H1 (cell line): ENCODE measurements around the gene CCNA1. TPM values are rescaled to one million over a fixed set of nuclear protein-coding genes. Genes with fewer than 3 reads are reported as not detected.

Experiments
- CTCF ChIA-PET: fragments of 300-600 bp; sonication (Branson Sonifier 250); formaldehyde crosslinking; loops from one replicate; lab custom pipeline; 2021; ENCODE audit not compliant: partially characterized antibody; lab: Charles Lee
- POLR2A ChIA-PET: fragments of 300-600 bp; sonication (Branson Sonifier 250); formaldehyde crosslinking; loops from one replicate; lab custom pipeline; 2021; ENCODE audit warnings: inconsistent platforms; ENCODE audit not compliant: partially characterized antibody; lab: Charles Lee
- DNase-seq, 2 experiments: peaks; one replicate each; pipeline versions ENCODE4 v3.0.0 to v3.0.0-alpha.2; 2010 to 2022; ENCODE audit warnings: low spot score in 2 of 2, low read depth in 1 of 2, mixed read lengths in 1 of 2
- FAIRE-seq: peaks from 2 replicates; lab custom pipeline; 2011; peaks lifted over from hg19 to GRCh38; lab: Jason Lieb, UNC
- H2AFZ ChIP-seq: 2 replicates; pipeline ENCODE4 v1.8.1; 2012; ENCODE audit warnings: low read length, inconsistent platforms
- H2AK5ac ChIP-seq: 2 replicates; pipeline ENCODE4 v1.6.1; 2013; ENCODE audit warnings: low read depth, low read length
- H2BK120ac ChIP-seq: replicated peaks from 2 replicates; pipeline ENCODE3; 2013; ENCODE audit warnings: low read depth, low read length, inconsistent platforms
- H2BK12ac ChIP-seq: 2 replicates; pipeline ENCODE4 v1.6.1; 2013; ENCODE audit warnings: low read depth, low read length
- H2BK15ac ChIP-seq: 2 replicates; pipeline ENCODE4 v1.6.1; 2013; ENCODE audit warnings: low read length
- H2BK20ac ChIP-seq: 2 replicates; pipeline ENCODE4 v1.6.1; 2013; ENCODE audit warnings: low read length
- H2BK5ac ChIP-seq: 2 replicates; pipeline ENCODE4 v1.6.1; 2013; ENCODE audit warnings: low read depth, low read length
- H3K14ac ChIP-seq: 2 replicates; pipeline ENCODE4 v1.6.1; 2013; ENCODE audit warnings: inconsistent platforms; ENCODE audit not compliant: insufficient read length
- H3K18ac ChIP-seq: 2 replicates; pipeline ENCODE4 v1.6.1; 2013; ENCODE audit warnings: low read length; ENCODE audit errors: extremely low read depth
- H3K23ac ChIP-seq: 2 replicates; pipeline ENCODE4 v1.6.1; 2013; ENCODE audit warnings: inconsistent platforms; ENCODE audit not compliant: insufficient read length
- H3K23me2 ChIP-seq: 2 replicates; pipeline ENCODE4 v1.6.1; 2013; ENCODE audit warnings: low read depth, low read length
- H3K27ac ChIP-seq: 2 replicates; pipeline ENCODE4 v1.6.1; 2011; ENCODE audit warnings: low read depth, low read length, inconsistent platforms
- H3K27me3 ChIP-seq, 4 experiments: replicated peaks in 1 of 4; 1 replicate in 1 of 4; 2 replicates in 3 of 4; pipeline versions ENCODE4 v1.6.1 to v1.8.1; 2011 to 2013; ENCODE audit warnings: low read length in 3 of 4, mild to moderate bottlenecking in 3 of 4, inconsistent platforms in 2 of 4, mixed read lengths in 2 of 4, moderate library complexity in 1 of 4; ENCODE audit not compliant: control insufficient read depth in 3 of 4, insufficient read depth in 3 of 4; ENCODE audit errors: extremely low read depth in 1 of 4
- H3K36me3 ChIP-seq, 4 experiments: 2 replicates each; pipeline versions ENCODE4 v1.6.1 to v1.8.1; 2011 to 2013; ENCODE audit warnings: mild to moderate bottlenecking in 4 of 4, low read length in 3 of 4, moderate library complexity in 2 of 4, control low read depth in 1 of 4, inconsistent platforms in 1 of 4; ENCODE audit not compliant: insufficient read depth in 4 of 4, control insufficient read depth in 2 of 4
- H3K4ac ChIP-seq: replicated peaks from 2 replicates; pipeline ENCODE3; 2013; ENCODE audit warnings: low read length, low read depth, mixed read lengths, inconsistent platforms; ENCODE audit not compliant: insufficient read length
- H3K4me1 ChIP-seq, 4 experiments: replicated peaks in 1 of 4; 1 replicate in 1 of 4; 2 replicates in 3 of 4; pipeline versions ENCODE4 v1.6.1 to v1.8.1; 2011 to 2013; ENCODE audit warnings: low read length in 3 of 4, inconsistent platforms in 2 of 4, mixed read lengths in 1 of 4; ENCODE audit not compliant: insufficient read depth in 4 of 4, control insufficient read depth in 3 of 4
- H3K4me2 ChIP-seq, 2 experiments: 2 replicates each; pipeline versions ENCODE4 v1.6.1 to v1.8.1; 2011 to 2013; ENCODE audit warnings: low read depth in 2 of 2, low read length in 2 of 2, control low read depth in 1 of 2, inconsistent platforms in 1 of 2, mild to moderate bottlenecking in 1 of 2; ENCODE audit not compliant: insufficient read depth in 1 of 2
- H3K4me3 ChIP-seq, 4 experiments: fragments of 200-600, 300-600 bp in 1 of 4; sonication (generic), shearing (Covaris generic), sonication (Bioruptor Twin) in 1 of 4; 2 replicates each; pipeline versions ENCODE4 v1.5.1 to v1.8.1; 2011 to 2016; ENCODE audit warnings: low read length in 4 of 4, low read depth in 3 of 4, control low read depth in 2 of 4, inconsistent platforms in 2 of 4, mild to moderate bottlenecking in 2 of 4, mixed read lengths in 1 of 4, moderate library complexity in 1 of 4; ENCODE audit not compliant: insufficient read depth in 2 of 4; ENCODE audit errors: extremely low read depth in 1 of 4
- H3K56ac ChIP-seq: replicated peaks from 2 replicates; pipeline ENCODE3; 2013; ENCODE audit warnings: low read depth, mild to moderate bottlenecking, mixed read lengths, low read length, inconsistent platforms; ENCODE audit not compliant: insufficient read length
- H3K79me1 ChIP-seq: 2 replicates; pipeline ENCODE4 v1.6.1; 2013; ENCODE audit warnings: low read depth, low read length, control low read depth
- H3K79me2 ChIP-seq, 2 experiments: 2 replicates each; pipeline versions ENCODE4 v1.6.1 to v1.8.1; 2012 to 2013; ENCODE audit warnings: low read length in 2 of 2, mild to moderate bottlenecking in 2 of 2, inconsistent platforms in 1 of 2; ENCODE audit not compliant: insufficient read depth in 2 of 2, control insufficient read depth in 1 of 2
- H3K9ac ChIP-seq, 4 experiments: replicated peaks in 1 of 4; 1 replicate in 1 of 4; 2 replicates in 3 of 4; pipeline versions ENCODE4 v1.6.1 to v1.8.1; 2011 to 2013; ENCODE audit warnings: low read depth in 3 of 4, low read length in 3 of 4, control low read depth in 2 of 4, mild to moderate bottlenecking in 2 of 4, moderate library complexity in 2 of 4, inconsistent platforms in 1 of 4; ENCODE audit errors: extremely low read depth in 1 of 4
- H3K9me3 ChIP-seq, 2 experiments: 2 replicates each; pipeline versions ENCODE4 v1.6.1 to v1.8.1; 2012 to 2013; ENCODE audit warnings: mild to moderate bottlenecking in 2 of 2, moderate library complexity in 2 of 2, control low read depth in 1 of 2, inconsistent platforms in 1 of 2, low read depth in 1 of 2, low read length in 1 of 2, mixed read lengths in 1 of 2; ENCODE audit not compliant: insufficient read depth in 2 of 2
- H4K20me1 ChIP-seq, 2 experiments: replicated peaks in 1 of 2; 2 replicates each; pipeline versions ENCODE3 to v1.8.1; 2011 to 2013; ENCODE audit warnings: inconsistent platforms in 2 of 2, low read length in 2 of 2, mild to moderate bottlenecking in 1 of 2; ENCODE audit not compliant: insufficient read depth in 2 of 2, control insufficient read depth in 1 of 2
- H4K5ac ChIP-seq: 2 replicates; pipeline ENCODE4 v1.6.1; 2013; ENCODE audit warnings: low read length, low read depth, mixed read lengths, inconsistent platforms; ENCODE audit not compliant: insufficient read length
- H4K8ac ChIP-seq: 2 replicates; pipeline ENCODE4 v1.8.0; 2013; ENCODE audit warnings: mild to moderate bottlenecking, moderate library complexity, low read length, inconsistent platforms; ENCODE audit not compliant: insufficient read depth; ENCODE audit errors: extremely low read depth
- H4K91ac ChIP-seq: replicated peaks from 2 replicates; pipeline ENCODE3; 2013; ENCODE audit warnings: low read length, mixed read lengths, inconsistent platforms; ENCODE audit not compliant: insufficient read length
- ASH2L ChIP-seq: fragments of 200-600, 300-600 bp; sonication (generic); IDR thresholded peaks from one replicate; pipeline ENCODE4 v1.7.1; 2017; ENCODE audit warnings: low read length
- BCL11A ChIP-seq, 2 experiments: IDR thresholded peaks; one replicate each; pipeline ENCODE4 v1.6.1; 2011; ENCODE audit warnings: low read depth in 2 of 2, low read length in 2 of 2, mild to moderate bottlenecking in 2 of 2
- CBX5 ChIP-seq: fragments of 300-800, 300-1000 bp; sonication (generic); IDR thresholded peaks from 2 replicates; pipeline ENCODE4 v1.7.1; 2016; ENCODE audit warnings: antibody characterized with exemption, low read length, low read depth
- EZH2 ChIP-seq: fragments of 200-600 bp; sonication (generic); IDR thresholded peaks from 2 replicates; pipeline ENCODE4 v1.7.1; 2012; ENCODE audit warnings: low read depth, mild to moderate bottlenecking, moderate library complexity, low read length, inconsistent platforms; ENCODE audit not compliant: severe bottlenecking
- GABPA ChIP-seq: IDR thresholded peaks from 2 replicates; pipeline ENCODE4 v1.6.1; 2011; ENCODE audit warnings: mild to moderate bottlenecking, low read length, moderate library complexity, borderline replicate concordance; ENCODE audit not compliant: insufficient read depth
- HDAC6 ChIP-seq: IDR thresholded peaks from one replicate; pipeline ENCODE4 v1.7.1; 2012; ENCODE audit warnings: low read depth, mild to moderate bottlenecking, inconsistent platforms, low read length, moderate library complexity
- RAD21 ChIP-seq, 2 experiments: IDR thresholded peaks in 1 of 2; conservative IDR thresholded peaks in 1 of 2; 2 replicates each; pipeline ENCODE4 v1.6.1; 2011; ENCODE audit warnings: low read depth in 2 of 2, low read length in 2 of 2, improper control_type of control experiment in 1 of 2, inconsistent platforms in 1 of 2, mild to moderate bottlenecking in 1 of 2, moderate library complexity in 1 of 2
- RXRA ChIP-seq: IDR thresholded peaks from 2 replicates; pipeline ENCODE4 v1.6.1; 2011; ENCODE audit warnings: low read depth, mild to moderate bottlenecking, low read length, moderate library complexity; ENCODE audit not compliant: insufficient read depth
- TAF1 ChIP-seq: IDR thresholded peaks from 2 replicates; pipeline ENCODE4 v1.6.1; 2011; ENCODE audit warnings: mild to moderate bottlenecking, low read depth, low read length
- TCF12 ChIP-seq: IDR thresholded peaks from 2 replicates; pipeline ENCODE4 v1.6.1; 2011; ENCODE audit warnings: low read depth, mild to moderate bottlenecking, low read length
- ZNF274 ChIP-seq: IDR thresholded peaks from 2 replicates; pipeline ENCODE4 v1.7.0; 2012; ENCODE audit warnings: low read length, borderline replicate concordance; ENCODE audit errors: extremely low read depth
- polyA plus RNA-seq, 7 experiments: library from polyadenylated mRNA; depleted of rRNA in 3 of 7; stranded (reverse) in 5 of 7; unstranded in 2 of 7; fragments of >200 nt in 5 of 7; fragments of 200-250 nt in 2 of 7; gene quantifications; 1 replicate in 5 of 7; 2 replicates in 1 of 7; 4 replicates in 1 of 7; pipeline versions ENCODE4 v1.2.1 to v1.2.3, GENCODE V29; 2011 to 2013; ENCODE audit warnings: missing spikeins in 2 of 7, mixed read lengths in 2 of 7
- total RNA-seq: library from RNA; stranded (reverse); fragmentation: NEBNext Ultra II Directional; extraction: Animal tissue kit (Norgen Biotek cat#: 25700); gene quantifications from 2 replicates; pipeline ENCODE4 v1.2.1, GENCODE V29; 2021
- TF ChIP-seq, protein P1 (sequence below): IDR thresholded peaks from 2 replicates; pipeline ENCODE4 v1.6.1; 2012; ENCODE audit warnings: inconsistent platforms
- TF ChIP-seq, protein P2 (sequence below): IDR thresholded peaks from 2 replicates; pipeline ENCODE4 v1.6.1; 2012; ENCODE audit warnings: inconsistent platforms
- TF ChIP-seq, protein P3 (sequence below): IDR thresholded peaks from 2 replicates; pipeline ENCODE4 v1.6.1; 2011; ENCODE audit warnings: low read length, improper control_type of control experiment

The CCNA1 gene
- total and polyA plus RNA-seq, 2 of the 8 experiments (the other 6 are each of a cell fraction or from before 2014, with no cell fraction given), result 2.2 to 4.1 TPM

DNA sequence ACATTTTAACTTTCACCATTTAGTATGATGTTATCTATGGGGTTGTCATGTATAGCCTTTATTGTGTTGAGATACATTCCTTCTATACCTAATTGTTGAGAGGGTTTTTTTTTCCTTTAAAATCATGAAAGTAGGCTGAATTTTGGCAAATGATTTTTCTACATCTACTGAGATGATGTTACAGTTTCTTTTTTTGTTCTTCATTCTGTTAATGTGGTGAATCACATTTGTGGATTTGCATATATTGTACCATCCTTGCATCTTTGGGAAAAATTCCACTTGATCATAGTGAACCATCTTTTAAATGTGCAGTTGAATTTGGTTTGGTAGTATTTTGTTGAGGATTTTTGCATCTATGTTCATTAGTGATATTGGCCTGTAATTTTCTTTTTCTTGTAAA is 29.2 kb downstream of the CCNA1 start:
- Histone ChIP-seq H2BK20ac (no peak overlapping the region), H4K91ac (no peak overlapping the region), H2AK5ac (no peak overlapping the region), H3K4me3 (no peak overlapping the region), H3K9ac (no peak overlapping the region), H3K27ac (no peak overlapping the region), H4K5ac (no peak overlapping the region), H2BK120ac (no peak overlapping the region), H3K14ac (no peak overlapping the region), H3K4ac (no peak overlapping the region), H3K9me3 (no peaks in the 10 kb centered on the region), H3K79me2 (no peaks in the 10 kb centered on the region), H2BK5ac (no peak overlapping the region), H3K4me2 (no peak overlapping the region), H3K4me1 (no peaks in the 10 kb centered on the region), H2BK15ac (no peak overlapping the region), H3K27me3 (no peaks in the 10 kb centered on the region), H3K79me1 (no peaks in the 10 kb centered on the region), H3K23ac (no peak overlapping the region), H3K23me2 (no peaks in the 10 kb centered on the region), H2BK12ac (no peak overlapping the region), H3K18ac (no peak overlapping the region), H4K20me1 (no peaks in the 10 kb centered on the region), H2AFZ (no peak overlapping the region), H3K36me3 (no peaks in the 10 kb centered on the region), H4K8ac (no peak overlapping the region), H3K56ac (no peak overlapping the region)
- CTCF ChIA-PET, result no interaction called here
- DNase-seq (no peak), FAIRE-seq (no peak)
- POLR2A ChIA-PET, result no interaction called here
- TF ChIP-seq GABPA (no peak), BCL11A (IDR thresholded peaks at IDR 0.05; ENCODE audit: low read depth in 2 of 2, low read length in 2 of 2) (no peak), TAF1 (no peak), RXRA (no peak), TCF12 (no peak), ZNF274 (no peak), EZH2 (no peak), RAD21 (IDR thresholded peaks at IDR 0.05 in 1 of 2, conservative IDR thresholded peaks at IDR 0.05 in 1 of 2; ENCODE audit: low read depth in 2 of 2, low read length in 2 of 2) (no peak), HDAC6 (no peak), ASH2L (no peak), CBX5 (no peak)
- TF ChIP-seq, protein P1, sequence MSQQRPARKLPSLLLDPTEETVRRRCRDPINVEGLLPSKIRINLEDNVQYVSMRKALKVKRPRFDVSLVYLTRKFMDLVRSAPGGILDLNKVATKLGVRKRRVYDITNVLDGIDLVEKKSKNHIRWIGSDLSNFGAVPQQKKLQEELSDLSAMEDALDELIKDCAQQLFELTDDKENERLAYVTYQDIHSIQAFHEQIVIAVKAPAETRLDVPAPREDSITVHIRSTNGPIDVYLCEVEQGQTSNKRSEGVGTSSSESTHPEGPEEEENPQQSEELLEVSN, result no peak
- TF ChIP-seq, protein P2, sequence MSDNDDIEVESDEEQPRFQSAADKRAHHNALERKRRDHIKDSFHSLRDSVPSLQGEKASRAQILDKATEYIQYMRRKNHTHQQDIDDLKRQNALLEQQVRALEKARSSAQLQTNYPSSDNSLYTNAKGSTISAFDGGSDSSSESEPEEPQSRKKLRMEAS, result no peak
- TF ChIP-seq, protein P3, sequence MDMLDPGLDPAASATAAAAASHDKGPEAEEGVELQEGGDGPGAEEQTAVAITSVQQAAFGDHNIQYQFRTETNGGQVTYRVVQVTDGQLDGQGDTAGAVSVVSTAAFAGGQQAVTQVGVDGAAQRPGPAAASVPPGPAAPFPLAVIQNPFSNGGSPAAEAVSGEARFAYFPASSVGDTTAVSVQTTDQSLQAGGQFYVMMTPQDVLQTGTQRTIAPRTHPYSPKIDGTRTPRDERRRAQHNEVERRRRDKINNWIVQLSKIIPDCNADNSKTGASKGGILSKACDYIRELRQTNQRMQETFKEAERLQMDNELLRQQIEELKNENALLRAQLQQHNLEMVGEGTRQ, result no peak
